Fibroblast of peridontal ligament (primary cell): ENCODE measurements around the gene GATB.

ENCODE experiments used
- DNase-seq: peaks from one replicate; pipeline ENCODE4 v3.0.0-alpha.2; 2010; ENCODE audit errors: extremely low read depth

GATB gene

DNA sequence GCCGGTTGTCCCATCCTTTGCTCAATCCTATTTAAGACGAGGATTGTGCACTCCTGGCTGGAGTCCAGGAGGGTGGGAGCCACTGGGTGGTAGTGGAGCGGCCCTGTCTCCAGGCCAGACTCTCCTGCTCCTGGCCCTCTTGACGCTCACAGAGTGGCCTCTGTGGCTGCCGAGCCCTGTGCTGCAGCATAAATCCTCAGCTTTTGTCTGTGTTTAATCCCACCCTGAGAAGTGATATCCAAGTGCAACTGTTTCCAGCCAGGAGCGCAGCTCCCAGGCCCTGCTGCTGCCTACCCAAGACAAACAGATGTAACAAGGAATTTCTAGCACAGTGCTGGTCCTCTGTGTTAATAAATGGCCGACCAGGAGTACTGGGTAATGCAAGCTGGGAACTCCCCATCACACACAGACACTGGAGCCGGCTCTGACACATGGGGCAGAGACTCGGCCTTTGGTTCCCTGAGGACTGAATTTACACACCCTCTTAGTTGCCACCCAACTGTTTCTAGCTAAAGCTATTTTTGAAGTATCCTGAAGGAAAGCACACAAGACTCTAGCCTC is 85.3 kb downstream of the GATB start:
- DNase-seq, result no peak

DNA sequence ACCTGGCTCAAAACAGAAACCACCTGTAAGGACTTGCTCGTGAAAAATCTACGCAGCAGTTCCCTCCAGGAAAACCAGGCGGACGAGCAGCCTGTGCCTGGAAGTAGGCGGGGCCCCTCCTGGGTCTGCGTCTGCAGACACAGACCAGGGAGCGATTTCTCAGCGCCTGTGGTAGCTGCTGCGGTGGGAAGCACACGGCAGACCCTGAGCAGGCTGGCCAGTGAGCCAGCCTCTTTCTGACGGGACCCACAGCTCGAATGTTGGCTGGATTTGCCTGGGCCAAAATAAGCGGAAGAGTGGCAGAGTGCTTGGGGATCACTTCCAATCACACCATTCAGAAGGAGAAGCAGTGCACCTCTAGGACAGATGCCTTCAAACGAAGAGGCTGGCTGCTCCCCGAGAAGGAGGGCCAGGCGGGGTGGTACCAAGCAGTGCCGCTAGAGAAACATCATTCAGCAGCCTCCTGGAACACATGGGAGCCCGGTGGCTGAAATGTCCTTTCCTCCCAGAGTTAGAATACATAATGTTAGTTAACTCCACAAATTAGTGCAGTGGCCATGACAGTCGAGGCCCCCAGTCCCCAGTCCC is 85.9 kb downstream of the GATB start:
- peak; percentile 35 for DNase-seq

DNA sequence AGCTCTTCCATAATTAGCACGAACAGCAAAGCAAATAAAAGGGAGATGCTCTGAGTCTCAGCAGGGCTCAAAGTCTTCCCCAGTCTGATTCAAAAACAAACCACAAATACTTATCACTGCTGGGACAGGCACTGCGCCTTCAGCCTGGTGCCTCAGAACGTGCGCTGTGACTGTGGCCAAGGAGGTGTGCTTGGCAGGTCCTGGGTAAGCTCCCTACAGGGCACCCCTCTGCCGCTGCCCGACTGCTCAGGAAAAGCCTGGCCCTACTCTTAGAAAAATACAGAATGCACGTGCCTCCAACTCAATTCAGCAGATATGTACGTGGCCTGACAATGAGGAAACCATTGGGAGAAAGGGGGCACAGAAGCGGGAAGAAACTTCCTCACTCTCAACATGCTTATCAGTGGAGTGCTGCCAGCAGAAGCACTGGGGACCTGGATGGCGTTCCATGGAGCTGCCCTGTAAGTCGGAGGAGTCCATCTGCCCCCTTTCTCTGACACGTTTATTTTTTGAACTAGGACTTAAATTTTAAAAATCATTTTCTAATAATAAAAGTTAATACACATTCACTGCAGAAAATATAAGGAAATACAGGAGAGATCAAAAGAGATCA is 86.8 kb downstream of the GATB start:
- no peak for DNase-seq

DNA sequence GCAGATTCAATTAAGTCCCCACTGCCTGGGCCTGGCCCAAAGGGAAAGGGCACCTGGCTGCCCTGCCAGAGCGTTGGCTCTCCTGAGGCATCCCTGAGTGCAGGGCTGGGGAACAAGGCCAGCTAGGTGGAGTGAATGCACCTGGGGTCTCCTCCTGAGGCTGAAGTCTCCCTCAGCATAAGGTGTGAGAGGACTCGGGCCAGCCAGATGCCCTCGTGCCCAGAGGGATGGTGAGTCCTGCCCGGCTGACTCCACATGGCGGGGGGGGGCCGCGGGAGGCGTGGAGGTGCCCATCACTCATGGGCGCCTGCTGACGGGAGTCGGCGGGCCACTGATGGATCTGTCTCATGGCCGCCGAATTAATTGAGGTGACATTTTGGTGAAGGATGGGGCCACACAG is 87.8 kb downstream of the GATB start:
- no peak for DNase-seq

DNA sequence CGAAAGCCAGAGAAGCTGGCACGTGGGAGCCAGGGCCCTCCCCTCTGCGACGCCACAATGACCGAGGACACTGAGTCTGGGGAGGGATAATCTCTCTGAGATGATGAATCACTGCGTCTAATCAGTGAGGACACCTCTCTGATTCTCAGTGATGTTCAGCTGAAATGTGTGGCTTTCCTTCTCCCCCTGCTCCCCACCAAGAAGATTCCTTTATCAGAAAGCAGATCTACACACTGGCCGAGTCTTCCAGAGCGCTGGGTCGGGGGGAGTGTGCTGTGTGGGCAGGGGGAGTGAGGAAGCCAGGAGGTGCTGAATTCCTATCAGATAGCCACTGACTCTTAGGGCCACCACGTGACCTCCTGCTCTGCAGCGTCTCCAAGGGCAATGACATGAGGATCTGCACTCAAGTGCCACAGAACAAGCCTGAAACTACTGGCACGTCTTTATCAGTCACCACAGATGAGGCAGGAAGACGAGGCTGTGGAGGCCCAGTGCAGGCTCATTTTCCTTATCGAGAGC is 89.2 kb downstream of the GATB start:
- no peak for DNase-seq

DNA sequence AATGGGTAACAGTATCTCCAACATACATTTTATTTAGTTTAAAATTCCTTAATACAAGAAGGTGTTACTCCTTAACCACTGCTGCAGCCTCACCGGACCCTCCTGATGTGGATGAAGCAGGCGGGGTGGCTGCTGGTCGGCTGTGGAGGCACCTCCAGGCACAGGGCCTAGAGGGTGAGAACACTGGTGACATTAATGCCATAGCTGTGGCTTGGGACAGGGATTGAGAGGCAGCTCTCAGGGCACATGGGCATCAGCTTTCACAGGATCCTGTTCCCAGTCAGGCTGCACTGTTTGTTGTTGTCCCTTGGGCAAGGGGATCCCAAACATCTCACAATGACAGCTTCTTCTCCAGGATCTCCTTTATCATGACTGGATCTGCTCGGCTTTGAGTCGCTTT is 90.0 kb downstream of the GATB start:
- DNase-seq, result no peak

DNA sequence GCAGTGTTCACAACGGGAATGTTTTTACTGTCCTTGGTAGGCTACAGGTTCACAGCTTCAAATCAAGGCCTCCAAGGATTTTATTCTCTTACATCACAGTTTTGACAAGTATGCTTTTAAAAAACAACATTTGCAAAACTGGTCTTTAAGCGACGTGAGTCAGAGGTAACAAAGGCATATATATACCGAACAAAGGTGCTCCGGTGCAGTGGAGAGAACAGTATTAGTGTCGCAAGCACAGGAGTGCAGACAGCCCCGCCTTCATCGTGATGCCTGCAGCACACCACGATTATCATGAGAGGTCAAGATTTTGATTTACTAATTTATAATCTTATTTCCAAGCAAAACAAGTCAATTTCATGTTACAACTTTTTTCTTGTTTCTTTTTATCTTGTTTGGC is 90.8 kb downstream of the GATB start:
- no peak for DNase-seq

DNA sequence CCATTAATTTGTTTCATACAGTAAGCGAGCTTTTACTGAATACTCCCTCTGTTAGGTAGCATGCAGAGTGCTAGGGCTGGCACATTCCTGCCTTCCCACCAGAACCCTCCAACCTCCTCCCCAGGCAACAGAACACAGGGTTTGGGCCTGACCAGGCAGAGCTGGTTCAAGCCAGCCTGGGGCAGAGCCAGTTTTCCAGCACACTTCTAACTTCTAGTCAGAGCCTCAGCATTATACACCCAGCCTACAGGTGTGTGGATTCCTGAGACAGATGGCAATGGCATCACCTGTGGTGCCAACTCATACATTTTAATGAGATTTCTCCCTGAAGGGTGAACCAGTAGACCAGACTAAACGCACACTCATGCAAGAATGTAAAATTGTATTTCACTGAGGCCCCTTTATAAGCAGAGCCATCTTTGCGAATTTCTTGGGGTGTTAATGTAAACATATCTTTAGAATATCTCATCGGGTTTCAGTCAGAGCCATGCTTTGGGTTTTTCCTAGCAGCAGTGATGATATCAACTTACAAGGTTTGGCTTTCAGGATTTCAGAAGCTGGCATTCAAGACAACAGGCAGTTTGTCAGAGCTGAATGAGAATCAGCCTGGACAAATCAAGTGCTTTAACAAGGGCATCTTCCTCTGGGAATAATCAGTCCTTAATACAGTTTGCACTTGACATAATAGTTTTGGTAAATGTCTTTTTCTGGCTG is 92.0 kb downstream of the GATB start:
- peak; percentile 45 for DNase-seq

DNA sequence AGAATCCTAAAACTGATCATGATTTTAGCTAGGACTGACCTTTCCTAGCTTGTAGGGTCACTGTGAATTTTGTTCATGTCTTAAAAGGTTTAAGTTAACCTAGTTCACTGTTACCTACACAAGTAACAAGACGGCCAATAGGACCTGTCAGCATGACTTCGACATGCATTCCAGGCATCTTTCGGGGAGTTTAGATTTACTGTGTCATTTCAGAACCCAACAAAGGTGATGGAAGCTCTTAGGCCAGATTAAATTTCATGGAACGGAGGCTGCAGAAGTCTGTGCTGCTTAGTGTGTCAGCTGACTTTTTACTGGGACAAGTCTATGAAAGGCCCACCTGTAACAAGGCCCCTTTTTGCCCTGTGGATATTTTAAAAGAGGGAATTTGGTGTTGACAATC is 93.1 kb downstream of the GATB start:
- DNase-seq, result no peak

DNA sequence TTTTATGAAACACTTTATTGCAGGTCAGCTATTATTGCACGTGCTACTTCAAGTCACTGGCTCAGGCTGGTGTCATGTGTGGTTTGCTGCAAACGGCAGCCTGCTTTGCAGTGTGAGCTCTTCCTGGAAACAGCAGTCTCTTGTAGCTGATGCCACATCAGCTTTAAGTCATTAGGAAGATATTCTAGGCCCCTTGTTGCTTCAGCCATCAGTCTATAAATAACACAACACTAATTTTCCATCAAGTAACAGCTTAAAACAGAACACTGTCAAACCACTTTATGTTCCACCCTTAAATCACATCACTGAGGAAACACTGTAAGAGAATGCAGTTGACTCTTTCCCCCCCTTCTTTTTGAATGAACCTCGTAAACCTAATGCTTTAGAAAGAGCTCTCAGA is 93.8 kb downstream of the GATB start:
- no peak for DNase-seq

DNA sequence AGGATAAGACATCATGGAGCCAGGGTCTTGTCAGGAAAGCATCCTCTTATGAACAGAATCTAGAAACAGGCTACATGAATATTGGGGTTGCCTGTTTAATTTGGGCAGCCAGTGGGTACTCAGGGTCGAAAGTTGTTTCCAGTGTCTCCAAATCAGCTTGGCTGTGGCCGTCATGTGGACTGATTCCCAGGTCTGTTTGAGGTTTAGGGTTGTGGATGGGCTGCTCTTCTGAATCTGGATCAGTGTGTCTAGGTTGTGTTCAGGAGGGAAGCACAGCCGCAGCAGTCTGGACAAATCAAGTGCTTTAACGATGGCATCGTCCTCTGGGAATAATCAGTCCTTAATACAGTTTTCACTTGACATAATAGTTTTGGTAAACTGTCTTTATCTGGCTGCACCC is 94.3 kb downstream of the GATB start:
- no peak for DNase-seq

DNA sequence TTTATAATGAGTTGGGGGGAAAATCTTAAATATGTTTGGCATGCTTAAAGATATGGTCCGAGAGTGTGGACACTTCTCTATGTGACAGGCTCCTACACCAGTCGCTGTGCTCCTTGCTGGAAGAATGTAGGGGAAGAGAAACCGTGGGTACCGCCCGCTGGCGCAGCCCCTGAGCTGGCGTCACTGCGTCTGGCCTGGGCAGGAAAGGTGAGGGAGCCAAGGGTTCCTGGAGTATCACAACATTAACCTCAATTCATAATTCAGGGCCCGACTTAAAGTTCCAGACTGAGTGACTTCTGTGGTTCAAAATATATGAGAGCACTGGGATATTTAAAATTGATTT is 95.1 kb downstream of the GATB start:
- DNase-seq, result no peak

DNA sequence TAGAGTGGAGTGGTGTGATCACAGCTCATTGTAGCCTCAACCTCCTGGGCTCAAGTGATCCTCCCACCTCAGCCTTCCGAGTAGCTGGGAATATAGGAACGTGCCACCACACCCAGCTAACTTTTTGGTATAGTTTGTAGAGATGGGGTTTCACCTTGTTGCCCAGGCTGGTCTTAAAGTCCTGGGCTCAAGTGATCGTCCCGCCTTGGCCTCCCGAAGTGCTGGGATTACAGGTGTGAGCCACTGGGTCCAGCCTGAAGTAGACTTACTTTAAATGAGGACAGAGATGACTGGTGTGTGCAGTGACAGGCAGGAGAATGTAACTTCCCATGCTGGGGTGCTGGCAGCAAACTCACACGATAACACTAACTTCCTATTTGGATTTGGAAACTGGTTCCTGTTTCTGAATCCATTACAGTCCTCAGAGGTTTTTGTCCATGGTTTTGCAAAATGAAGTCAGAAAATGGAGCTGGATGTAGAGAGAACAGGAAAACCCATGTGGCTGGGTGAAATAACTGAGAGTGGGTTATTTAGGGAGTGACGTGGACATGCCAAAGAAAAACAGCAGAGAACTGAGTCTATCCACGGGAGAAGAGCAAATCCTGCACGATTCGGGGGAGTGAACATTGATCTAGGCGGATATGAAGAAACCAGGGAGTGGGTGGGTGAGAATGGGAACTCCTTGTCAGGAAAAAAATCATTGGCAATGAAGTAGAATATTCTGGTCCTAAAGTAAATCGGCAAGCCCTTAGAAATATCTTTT is 95.6 kb downstream of the GATB start:
- DNase-seq, result no peak

DNA sequence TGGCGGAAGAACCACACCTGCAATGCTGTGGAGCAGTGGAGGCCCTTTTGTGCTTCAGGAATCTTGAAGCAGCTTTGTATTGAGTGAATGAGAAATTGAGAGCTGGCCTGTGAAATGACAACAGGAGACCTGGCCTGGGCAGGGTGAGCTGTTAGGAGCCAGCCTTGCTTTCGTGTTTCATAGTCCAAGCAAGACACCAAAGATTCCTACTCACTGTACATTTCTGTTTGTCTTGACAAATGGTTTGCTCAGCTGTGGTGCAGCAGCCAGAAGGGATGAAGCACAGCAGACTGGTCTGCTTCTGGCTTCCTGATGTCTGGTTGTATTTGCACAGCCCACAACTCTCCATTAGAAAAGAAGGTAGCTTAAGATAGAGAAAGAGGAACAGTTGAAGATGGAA is 96.5 kb downstream of the GATB start:
- no peak for DNase-seq

DNA sequence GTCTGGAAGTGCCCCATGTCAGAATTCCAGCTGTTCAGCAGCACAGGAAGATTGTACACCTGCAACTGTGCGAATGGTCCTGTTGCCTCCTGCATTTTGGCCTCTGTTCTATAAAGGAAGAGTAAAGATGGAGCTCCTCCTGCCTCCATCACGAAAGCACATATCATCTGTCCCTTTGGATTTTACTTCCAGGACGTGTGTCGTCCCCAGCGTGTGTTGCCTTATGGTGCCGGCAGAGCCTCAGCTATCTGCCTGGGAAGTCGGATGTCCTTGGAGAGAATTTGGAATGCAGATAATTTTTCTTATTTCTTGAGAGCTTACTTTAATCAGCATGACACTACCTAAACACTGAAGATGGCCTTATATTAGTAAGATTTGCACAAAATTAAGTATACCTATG is 97.7 kb downstream of the GATB start:
- no peak for DNase-seq

DNA sequence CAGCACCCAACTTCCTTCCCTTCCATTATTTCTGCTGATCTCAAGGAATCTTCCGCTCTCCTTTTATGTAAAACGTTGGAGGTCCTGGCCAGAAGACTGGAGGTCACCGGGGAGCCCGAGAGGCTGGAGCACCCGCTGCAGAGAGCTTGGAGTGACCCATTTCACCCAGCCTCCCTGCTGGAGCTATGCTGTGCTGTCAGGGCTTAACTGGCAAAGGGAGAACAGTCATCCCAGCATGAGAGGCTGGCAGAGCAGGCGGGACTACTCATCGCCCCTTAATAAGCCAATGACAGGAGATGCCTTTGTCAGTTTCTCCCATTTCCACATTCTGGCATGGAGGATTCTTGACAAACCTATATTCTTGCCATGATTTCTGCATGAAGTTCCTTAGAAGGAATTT is 98.9 kb downstream of the GATB start:
- DNase-seq, result no peak

DNA sequence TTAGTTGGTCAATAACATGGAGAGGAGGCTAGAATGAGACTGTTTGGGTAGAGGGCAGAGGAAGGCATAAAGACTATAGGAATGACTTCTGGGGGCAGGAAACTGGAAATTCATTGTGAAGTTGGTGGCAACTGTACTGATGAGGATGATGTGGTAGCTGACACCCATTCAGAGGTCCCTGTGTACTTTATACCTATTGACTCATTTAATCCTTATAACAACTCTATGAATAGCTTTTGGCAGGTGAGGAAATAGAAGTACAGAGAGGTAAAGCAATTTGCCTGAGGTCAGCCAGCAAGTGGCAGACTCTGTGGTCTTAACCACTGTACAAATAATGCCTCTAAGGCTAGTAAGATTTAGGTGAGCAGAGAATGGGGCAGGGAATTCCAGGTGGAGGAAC is 100.1 kb downstream of the GATB start:
- DNase-seq, result no peak

DNA sequence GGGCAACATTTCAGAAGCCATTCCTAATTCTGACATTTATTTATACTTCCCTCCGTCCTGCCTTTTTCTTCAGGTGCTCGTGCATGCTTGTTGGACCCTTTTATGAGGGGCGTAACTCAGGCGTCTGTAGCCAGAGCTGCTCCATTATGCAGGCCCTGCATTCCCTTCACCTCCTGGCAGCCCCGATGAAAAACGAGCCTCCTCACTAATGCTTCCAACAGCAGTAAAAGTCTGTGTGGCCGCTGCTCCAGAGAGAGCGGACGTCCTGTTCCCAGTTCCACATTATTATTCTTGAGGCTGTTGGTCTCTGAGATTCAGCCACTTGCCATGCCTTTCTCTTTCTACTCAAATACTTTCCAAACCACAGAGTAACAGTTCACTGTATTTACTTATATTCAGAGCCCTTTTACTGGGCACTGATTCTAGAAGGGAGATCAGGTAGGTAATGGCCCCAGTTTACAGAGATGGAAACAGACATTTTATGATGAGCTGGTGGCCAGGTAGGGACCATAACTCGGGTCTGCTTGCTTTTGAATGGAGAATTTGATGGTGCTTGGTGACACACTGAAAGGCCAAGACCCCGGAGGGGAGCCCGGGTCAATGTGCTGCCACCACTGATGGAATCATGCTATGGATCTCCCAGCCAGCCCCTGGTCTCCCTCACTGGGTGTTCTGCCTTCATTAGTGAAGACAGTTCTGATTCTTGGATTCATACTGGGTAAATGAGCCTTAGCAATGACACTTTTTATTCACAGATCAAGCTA is 101.0 kb downstream of the GATB start:
- no peak for DNase-seq

DNA sequence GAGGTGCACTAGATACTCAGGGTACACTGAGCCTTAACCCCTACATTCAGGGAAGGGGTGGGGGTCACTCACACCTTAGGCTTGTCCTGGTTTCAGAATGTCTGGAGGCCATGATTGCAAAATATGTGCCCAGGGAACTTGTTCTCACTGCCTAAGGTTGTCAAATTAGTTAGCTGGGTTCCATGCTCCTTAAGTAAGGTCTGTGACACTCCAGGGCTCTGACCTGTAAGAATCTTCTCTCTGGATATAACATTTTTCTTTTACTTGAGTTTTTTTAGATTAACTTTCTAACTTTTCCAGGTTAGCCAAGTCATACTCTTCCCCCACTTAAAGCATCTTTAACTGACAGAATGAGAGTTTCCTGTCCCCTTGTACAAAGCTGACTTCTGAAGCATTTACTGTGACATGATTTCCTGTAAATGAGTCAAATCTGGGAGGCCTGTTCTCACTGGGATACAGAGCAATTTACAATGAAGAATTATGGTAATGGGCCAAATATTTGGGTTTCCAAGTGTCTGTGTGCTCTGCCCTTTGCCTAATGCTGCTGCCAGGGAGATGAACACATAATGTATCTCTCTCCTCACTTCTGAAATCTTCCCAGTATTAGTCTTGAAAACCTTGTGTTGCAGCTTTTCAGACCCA is 101.7 kb downstream of the GATB start:
- peak; percentile 34 for DNase-seq

DNA sequence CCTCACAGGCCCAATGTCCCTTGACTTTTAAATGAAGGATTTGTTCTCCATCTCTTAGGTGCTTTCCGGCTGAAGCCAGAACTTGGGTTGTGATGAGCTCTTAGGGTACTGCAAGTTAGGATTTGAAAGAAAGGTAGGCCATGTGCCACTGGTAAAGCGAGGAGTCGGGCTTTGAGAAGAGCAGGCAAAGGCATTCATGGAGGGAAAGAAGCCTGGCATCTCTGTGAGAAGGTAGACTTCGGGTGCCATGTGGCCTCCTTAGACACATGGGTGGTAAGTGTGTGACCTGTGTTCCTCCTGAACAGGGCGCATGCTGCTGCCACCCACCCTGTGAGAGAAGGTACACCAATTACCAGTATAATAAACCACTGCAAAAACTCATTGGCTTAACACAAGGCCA is 102.9 kb downstream of the GATB start:
- DNase-seq, result no peak

DNA sequence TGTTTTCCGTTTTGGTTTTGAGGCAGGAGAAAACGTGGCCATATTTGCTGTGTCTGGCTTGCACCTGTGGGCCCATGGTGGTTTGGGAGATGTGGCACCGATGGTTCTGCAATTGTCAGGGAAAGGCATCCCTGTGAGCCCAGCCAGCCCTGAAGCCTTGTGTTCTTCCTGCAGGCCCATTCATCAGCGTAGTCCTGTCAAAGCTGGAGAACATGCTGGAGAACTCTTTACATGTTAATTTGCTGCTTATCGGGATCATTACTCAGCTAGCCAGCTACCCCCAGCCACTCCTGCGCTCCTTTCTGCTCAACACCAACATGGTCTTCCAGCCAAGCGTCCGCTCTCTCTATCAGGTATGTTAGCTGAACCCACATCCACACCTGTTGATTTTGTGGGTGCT is 104.7 kb downstream of the GATB start:
- no peak for DNase-seq
